ENCODE data around the gene VAV2. TPM values are rescaled to one million over a fixed set of nuclear protein-coding genes. Genes with fewer than 3 reads are reported as not detected.

Gene VAV2
- total and polyA plus RNA-seq, 2 of the 4 experiments (the other 2 are of a cell fraction): 10.8 to 13.4 TPM

DNA sequence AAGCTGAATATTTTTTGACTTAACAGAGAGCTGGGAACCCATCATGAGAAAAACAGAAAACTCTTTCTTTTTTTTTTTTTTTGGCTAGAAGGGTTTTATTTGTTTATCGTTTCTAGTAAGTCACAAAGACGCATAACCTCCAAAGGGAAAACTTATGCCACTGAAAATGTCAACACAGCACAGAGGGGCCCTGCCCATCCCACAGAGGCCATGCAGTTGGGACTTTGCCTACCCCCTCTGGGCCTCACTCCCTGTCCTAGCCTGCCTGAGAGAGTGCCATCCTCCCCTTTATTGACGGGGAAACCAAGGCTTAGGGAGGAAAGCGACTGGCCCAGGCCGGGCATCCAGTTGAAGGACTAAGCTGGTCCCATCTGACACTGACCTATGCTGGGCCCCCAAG, 74.7 kb downstream of the VAV2 start:
- Histone ChIP-seq H4K8ac (ENCODE audit: low read depth in 2 of 2, low read length in 2 of 2) (peak overlapping the region in 1 of 2 experiments; percentile 59; a peak in 2 of 4 replicates), H3K56ac (ENCODE audit: extremely low read depth, insufficient read depth, low read length) (no peak overlapping the region), H3K79me1 (ENCODE audit: low read depth in 1 of 2, low read length in 2 of 2) (peaks cover 26 to 90% of the 10 kb centered on the region in 2 experiments), H2BK15ac (ENCODE audit: low read depth, low read length) (no peak overlapping the region), H2BK20ac (ENCODE audit: low read depth, low read length) (no peak overlapping the region), H3K27ac (ENCODE audit: insufficient read depth, low read length) (peak overlapping the region; percentile 16; the same call in 1 of the 2 replicates), H3K4me2 (ENCODE audit: low read depth, low read length) (peak overlapping the region; percentile 12; the same call in 1 of the 2 replicates), H2AK5ac (ENCODE audit: low read depth, low read length) (peak overlapping the region; percentile 10; the same call in 1 of the 2 replicates), H2AK9ac (replicated peaks; ENCODE audit: low read depth, low read length, poor library complexity) (peak overlapping the region; percentile 29), H3K14ac (replicated peaks; ENCODE audit: low read depth, low read length) (no peak overlapping the region; the same call in 1 of the 2 replicates), H3K18ac (ENCODE audit: low read depth, low read length) (peak overlapping the region; percentile 30; the same call in 1 of the 2 replicates), H4K20me1 (ENCODE audit: insufficient read depth, low read length) (peaks cover 51% of the 10 kb centered on the region), H2BK120ac (ENCODE audit: low read depth, low read length) (0 out of 2 replicates have a peak overlapping the region, but pooled peaks have one; percentile 2), H3K27me3 (ENCODE audit: control insufficient read depth, insufficient read depth, low read length) (no peaks in the 10 kb centered on the region), H3K36me3 (ENCODE audit: control insufficient read depth, insufficient read depth, low read length) (no peaks in the 10 kb centered on the region), H2AFZ (replicated peaks; ENCODE audit: low read length, poor library complexity) (no peak overlapping the region), H3K9me1 (ENCODE audit: insufficient read depth, low read length) (peaks cover 16% of the 10 kb centered on the region), H3K4ac (ENCODE audit: low read depth, low read length) (peak overlapping the region; percentile 44), H3K4me1 (ENCODE audit: control insufficient read depth, insufficient read depth, low read length) (peaks cover 25% of the 10 kb centered on the region), H2BK5ac (ENCODE audit: low read depth, low read length, poor library complexity, severe bottlenecking) (no peak overlapping the region), H3K23ac (ENCODE audit: low read depth, low read length) (no peak overlapping the region; the same call in 1 of the 2 replicates), H3K9ac (ENCODE audit: low read depth, low read length) (no peak overlapping the region), H4K91ac (ENCODE audit: insufficient read depth, low read depth, low read length) (no peak overlapping the region), H3K4me3 (ENCODE audit: insufficient read depth, low read depth, low read length) (no peak overlapping the region), H3K9me3 (ENCODE audit: control insufficient read depth, insufficient read depth, low read length) (no peaks in the 10 kb centered on the region), H4K5ac (ENCODE audit: low read depth, low read length) (peak overlapping the region; percentile 4; the same call in 1 of the 2 replicates)
- dilution Hi-C loops (cut with HindIII; ENCODE audit: low sequenced_read_pairs, unreplicated experiment): no loop called here
- ATAC-seq (ENCODE audit: low read depth) (peak; percentile 37; the same call in 1 of the 2 replicates), DNase-seq (no peak)
- in situ Hi-C loops (cut with MboI; ENCODE audit: low sequenced_read_pairs): no loop called here
- WGBS, 2 experiments (ENCODE audit: extremely low coverage in 2 of 2, insufficient read length in 1 of 2): 40% methylated on average over 1 of the region's 5 CpGs; no CpG with 5 or more reads in 1 of the 2 experiments
- TF ChIP-seq NFE2L2 (IDR thresholded peaks at IDR 0.05; ENCODE audit: low read depth, low read length): no peak
- TF ChIP-seq BHLHE40 (IDR thresholded peaks at IDR 0.05; ENCODE audit: low read depth, low read length): no peak
- TF ChIP-seq RFX5 (IDR thresholded peaks at IDR 0.05; ENCODE audit: low read depth, low read length): no peak
- TF ChIP-seq, protein P1, sequence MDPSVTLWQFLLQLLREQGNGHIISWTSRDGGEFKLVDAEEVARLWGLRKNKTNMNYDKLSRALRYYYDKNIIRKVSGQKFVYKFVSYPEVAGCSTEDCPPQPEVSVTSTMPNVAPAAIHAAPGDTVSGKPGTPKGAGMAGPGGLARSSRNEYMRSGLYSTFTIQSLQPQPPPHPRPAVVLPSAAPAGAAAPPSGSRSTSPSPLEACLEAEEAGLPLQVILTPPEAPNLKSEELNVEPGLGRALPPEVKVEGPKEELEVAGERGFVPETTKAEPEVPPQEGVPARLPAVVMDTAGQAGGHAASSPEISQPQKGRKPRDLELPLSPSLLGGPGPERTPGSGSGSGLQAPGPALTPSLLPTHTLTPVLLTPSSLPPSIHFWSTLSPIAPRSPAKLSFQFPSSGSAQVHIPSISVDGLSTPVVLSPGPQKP (IDR thresholded peaks at IDR 0.05; ENCODE audit: borderline replicate concordance, low read depth, low read length): no peak
- no peak for TF ChIP-seq CEBPB (IDR thresholded peaks at IDR 0.05; ENCODE audit: low read depth, low read length)
- TF ChIP-seq MAZ (IDR thresholded peaks at IDR 0.05; ENCODE audit: borderline replicate concordance, low read depth, low read length): no peak
- no peak for TF ChIP-seq RCOR1 (IDR thresholded peaks at IDR 0.05; ENCODE audit: insufficient replicate concordance, low read length)
- TF ChIP-seq, protein P2, sequence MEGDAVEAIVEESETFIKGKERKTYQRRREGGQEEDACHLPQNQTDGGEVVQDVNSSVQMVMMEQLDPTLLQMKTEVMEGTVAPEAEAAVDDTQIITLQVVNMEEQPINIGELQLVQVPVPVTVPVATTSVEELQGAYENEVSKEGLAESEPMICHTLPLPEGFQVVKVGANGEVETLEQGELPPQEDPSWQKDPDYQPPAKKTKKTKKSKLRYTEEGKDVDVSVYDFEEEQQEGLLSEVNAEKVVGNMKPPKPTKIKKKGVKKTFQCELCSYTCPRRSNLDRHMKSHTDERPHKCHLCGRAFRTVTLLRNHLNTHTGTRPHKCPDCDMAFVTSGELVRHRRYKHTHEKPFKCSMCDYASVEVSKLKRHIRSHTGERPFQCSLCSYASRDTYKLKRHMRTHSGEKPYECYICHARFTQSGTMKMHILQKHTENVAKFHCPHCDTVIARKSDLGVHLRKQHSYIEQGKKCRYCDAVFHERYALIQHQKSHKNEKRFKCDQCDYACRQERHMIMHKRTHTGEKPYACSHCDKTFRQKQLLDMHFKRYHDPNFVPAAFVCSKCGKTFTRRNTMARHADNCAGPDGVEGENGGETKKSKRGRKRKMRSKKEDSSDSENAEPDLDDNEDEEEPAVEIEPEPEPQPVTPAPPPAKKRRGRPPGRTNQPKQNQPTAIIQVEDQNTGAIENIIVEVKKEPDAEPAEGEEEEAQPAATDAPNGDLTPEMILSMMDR (conservative IDR thresholded peaks at IDR 0.05; ENCODE audit: low read depth, low read length): no peak
- no peak for TF ChIP-seq SMC3 (IDR thresholded peaks at IDR 0.05; ENCODE audit: low read depth, low read length)
- no peak for TF ChIP-seq MAFK (IDR thresholded peaks at IDR 0.05; ENCODE audit: low read depth, low read length)
- no peak for TF ChIP-seq FOS (IDR thresholded peaks at IDR 0.05; ENCODE audit: low read depth, low read length)
- no peak for TF ChIP-seq RAD21 (IDR thresholded peaks at IDR 0.05; ENCODE audit: low read length)
- TF ChIP-seq MXI1 (IDR thresholded peaks at IDR 0.05; ENCODE audit: borderline replicate concordance, low read depth, low read length): no peak
- intact Hi-C loops (cut with micrococcal nuclease): no loop called here
- POLR2A ChIA-PET (ENCODE audit: unreplicated experiment): interaction anchor here (0.6 kb wide), 1 partner anchor 24 kb away, joined by 6 read pairs; no protein-coding TSS in a partner anchor
- CTCF ChIA-PET: interaction anchor here (0.7 kb wide), 2 partner anchors 27 to 299 kb away, joined by 4 to 6 read pairs; no protein-coding TSS in a partner anchor
- no TSS peak for BruUV-seq (replicated peaks)
